Right forelimb (tissue), 1 donor: ENCODE results near the gene TFE3.

Source experiments
- DNase-seq: peaks from one replicate; pipeline ENCODE4 v3.0.0-alpha.2; 2018

TFE3 gene

GRCh38 chrX:49060914-49061313, 17.8 kb upstream of the TFE3 start:
- DNase-seq = no peak

- DNase-seq = no peak
Measured at GRCh38 chrX:49059681-49060085, 16.5 kb upstream of the TFE3 start.

GRCh38 chrX:49059201-49059600, 16.0 kb upstream of the TFE3 start:
- DNase-seq = no peak

GRCh38 chrX:49058794-49059193, 15.6 kb upstream of the TFE3 start, which contains the start of gene CCDC120:
Gene CCDC120 (plus strand): TSS chrX:49058999. CDS start chrX:49062042, 3,043 bp downstream.
- no peak for DNase-seq

GRCh38 chrX:49054073-49054762, 11.1 kb upstream of the TFE3 start:
- no peak for DNase-seq

DNA sequence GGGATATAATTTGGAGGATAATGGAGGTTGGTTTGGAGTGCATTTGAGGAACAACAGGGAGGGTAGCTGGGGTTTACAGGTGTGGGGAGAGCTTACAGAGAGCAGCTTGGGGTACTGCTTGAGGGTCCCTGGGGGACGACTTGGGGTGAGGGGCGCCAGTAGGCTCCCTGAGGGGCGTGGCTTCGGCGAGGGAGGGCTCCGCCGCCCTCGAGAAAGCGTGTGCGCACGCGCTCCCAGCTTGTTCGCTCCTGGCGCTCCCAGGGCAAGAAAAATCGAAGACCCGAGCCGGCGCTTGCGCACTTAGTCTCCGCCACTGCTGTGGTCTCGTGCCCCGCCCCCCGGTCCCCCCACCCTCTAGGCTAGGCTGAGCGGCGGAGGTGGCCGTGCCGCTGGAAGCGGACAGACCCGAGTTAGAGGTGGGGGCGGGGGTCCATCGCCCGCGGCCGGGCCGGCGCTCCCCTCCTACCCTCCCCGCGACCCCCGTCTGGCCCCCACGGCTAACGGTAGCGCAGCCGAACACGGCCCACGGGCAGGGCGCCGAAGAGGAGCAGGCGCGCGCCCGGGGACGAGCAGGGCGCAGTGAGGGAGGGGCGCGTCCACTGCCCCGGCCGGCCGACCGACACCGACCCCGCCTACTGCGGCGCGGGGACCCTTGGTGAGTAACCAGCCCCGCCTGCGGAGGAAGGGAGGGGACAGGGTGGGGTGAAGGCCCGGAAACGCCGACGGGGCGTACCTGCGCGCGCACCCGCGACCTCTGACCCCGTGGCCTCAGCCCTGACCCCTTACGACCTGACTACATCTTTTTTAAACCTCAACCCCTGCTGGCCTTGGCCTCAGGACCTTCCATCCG, 10.3 kb upstream of the TFE3 start:
- DNase-seq = peak; percentile 73

DNA sequence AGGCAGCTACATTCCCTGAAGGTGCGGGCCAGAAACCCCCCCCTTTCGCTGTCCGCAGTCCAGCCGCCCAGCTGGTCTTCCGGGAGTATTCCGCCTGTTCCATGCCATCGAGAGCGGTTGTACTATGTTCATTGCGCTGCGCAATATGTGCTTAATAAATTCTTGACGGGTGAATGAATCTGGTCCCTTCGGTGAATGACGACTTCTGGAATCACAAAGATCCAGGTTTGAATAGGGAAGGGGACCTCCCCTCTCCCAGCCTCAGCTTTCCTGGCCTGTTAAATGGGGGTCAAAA, 777 bp upstream of the TFE3 start:
- no peak for DNase-seq

DNA sequence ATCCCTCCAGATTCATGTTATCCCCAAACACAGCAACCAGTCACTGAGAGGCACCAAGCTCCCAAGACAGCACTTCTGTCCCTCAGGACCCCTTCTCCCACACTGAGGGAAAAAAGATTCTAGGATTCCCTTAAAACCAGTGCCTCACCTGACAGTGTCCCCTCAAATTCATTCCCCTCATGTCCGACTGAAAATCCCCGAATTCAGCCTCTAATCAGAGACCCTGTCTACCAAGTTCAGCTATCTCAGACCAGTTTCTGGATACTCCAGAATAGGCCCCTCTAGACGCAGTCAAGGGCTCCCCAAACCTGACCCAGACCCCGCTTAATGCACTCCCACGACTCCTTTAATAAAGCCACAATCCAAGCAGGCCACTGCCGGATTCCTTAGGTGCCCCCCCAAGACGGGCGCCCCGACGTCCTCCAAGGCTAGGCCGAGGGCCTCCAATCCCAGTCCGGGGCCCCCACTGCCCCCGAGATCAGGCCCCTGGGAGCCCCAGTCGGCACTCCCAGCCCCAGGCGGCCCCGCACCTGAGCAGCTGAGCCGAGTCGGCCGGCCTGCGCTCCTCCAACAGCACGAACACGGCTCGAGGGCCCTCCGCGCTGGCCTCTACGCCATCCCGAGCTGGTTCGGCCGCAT, 457 bp downstream of the TFE3 start:
- DNase-seq = no peak

GRCh38 chrX:49041744-49042580, 1.2 kb downstream of the TFE3 start:
- no peak for DNase-seq

- no peak for DNase-seq
Measured at GRCh38 chrX:49040376-49040955, 2.7 kb downstream of the TFE3 start.

GRCh38 chrX:49039598-49040375, 3.4 kb downstream of the TFE3 start:
- DNase-seq = no peak

DNA sequence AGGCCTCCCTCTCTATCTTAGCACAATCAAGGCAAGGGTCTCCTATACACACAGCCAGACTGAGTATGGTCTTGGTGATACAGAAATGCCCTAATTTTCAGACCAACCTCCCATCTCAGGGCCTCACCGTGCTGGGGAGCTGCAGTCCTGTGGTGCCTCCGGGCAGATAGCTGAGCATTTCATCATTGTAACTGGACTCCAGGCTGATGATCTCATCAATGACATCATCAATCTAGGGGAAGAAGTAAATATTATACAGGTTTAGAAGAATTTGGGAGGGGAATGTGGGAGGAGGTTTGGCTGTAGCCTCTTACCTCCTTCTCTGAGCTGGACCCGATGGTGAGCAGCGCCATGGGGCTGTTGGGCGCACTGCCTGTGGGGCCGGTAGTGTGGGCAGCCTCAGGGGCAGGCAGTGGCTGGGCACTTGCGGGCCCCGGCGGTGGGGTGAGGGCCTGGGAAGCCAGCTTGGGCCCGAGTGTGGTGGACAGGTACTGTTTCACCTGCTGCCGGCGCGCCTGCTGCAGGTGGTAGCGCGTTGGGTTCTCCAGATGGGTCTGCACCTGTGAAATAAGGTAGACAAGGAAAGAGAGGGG, 5.2 kb downstream of the TFE3 start:
- DNase-seq = no peak

- no peak for DNase-seq
Measured at GRCh38 chrX:49030283-49030682, 12.9 kb downstream of the TFE3 start.

GRCh38 chrX:49029876-49030275, 13.3 kb downstream of the TFE3 start:
- DNase-seq = no peak

DNA sequence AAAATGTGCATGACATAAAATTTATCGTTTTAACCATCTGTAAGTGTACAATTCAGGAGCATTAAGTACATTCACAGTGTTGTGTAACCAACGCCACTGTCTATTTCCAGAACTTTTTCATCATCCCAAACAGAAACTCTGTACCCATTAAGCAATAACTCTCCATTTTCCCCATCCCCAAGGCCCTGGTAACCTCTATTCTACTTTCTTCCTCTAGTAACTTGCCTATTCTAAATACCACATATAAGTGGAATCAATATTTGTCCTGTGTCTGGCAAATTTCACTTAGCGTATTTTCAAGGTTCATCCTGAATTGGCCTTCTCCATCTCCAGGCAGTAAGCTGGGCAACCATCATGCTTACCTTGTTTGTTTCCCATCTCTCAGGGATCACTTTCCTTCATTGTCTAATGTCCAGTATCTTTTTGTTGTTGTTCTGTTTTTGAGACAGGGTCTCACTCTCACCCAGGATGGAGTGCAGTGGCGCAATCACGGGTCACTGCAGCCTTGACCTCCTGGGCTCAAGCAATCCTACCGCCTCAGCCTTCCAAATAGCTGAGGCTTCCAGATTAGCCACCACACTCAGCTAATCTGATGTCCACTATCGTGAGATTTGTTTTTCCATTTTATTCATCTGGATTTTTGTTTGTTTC, 23.4 kb downstream of the TFE3 start:
- no peak for DNase-seq

GRCh38 chrX:49019050-49019449, 24.1 kb downstream of the TFE3 start:
- DNase-seq = no peak

- no peak for DNase-seq
Measured at GRCh38 chrX:49003696-49004095, 39.5 kb downstream of the TFE3 start.

DNA sequence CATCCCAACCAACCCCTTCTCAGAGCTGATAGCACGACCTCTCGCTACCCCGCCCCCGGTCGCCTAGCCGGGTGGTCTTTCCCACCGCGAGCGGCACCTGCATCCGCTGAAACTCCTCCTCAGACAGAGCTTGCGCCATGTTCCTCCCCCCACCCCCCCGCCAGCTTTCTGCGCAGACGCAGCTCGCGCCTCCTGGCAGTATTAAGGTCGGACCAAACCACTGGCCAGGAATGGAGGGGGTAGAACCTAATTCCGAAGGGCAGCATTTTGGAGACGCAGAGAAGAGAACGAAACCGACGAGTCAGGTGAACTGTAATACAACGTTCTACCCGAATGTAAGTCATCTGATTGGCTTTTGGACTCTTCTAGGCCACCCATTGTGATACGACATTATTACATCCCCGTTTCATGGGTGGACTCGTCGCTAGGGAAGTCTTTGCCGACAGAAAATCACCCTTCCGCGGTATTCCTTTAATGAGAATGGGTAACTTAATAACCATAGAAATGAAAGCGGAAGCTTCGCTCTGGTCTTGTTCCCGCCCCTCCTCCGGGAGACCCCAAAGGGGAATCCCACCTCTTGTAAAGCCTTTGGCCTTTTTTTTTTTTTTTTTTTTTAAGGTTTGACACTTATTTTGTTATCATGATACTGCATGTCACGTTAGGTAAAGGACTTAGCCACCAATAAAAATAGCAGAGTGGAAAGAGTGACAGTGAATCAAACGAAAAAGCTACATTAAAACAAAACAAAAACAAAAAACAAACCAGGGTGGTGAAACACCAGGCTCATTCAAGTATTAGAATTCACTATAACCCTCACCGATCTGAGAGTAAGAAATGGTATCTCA, 40.8 kb downstream of the TFE3 start, which contains the start of gene GRIPAP1:
Gene GRIPAP1, minus strand, starts transcription at position 174 of the 845 bp plus-strand sequence. Its CDS starts 35 bp downstream, at position 139.
- DNase-seq = peak; percentile 85

GRCh38 chrX:49001521-49002090, 41.6 kb downstream of the TFE3 start:
- no peak for DNase-seq
